DOHH2 (cell line): ENCODE measurements around the gene ALKBH4.
A peak's percentile ranks its signal among the peaks of the same experiment; 100 is the strongest.

ENCODE experiments used
- H3F3A ChIP-seq: fragments of 200-600 bp; sonication (generic), shearing (Covaris generic); 2 replicates; pipeline ENCODE4 v1.6.0; 2016; ENCODE audit warnings: antibody characterized with exemption, mild to moderate bottlenecking; ENCODE audit not compliant: control insufficient read depth, insufficient read depth
- H3K27ac ChIP-seq: fragments of 200-600 bp; sonication (generic); 2 replicates; pipeline ENCODE4 v1.5.1; 2014; ENCODE audit warnings: low read depth, mild to moderate bottlenecking, low read length, moderate library complexity
- H3K27me3 ChIP-seq: fragments of 200-600 bp; sonication (generic); 2 replicates; pipeline ENCODE4 v1.6.1; 2014; ENCODE audit warnings: mild to moderate bottlenecking, low read length, mixed read lengths; ENCODE audit not compliant: control insufficient read depth
- H3K36me3 ChIP-seq: fragments of 200-600 bp; sonication (generic); 2 replicates; pipeline ENCODE4 v1.6.1; 2014; ENCODE audit warnings: mild to moderate bottlenecking, low read length, moderate library complexity, mixed read lengths; ENCODE audit not compliant: control insufficient read depth
- H3K4me1 ChIP-seq: fragments of 200-600 bp; sonication (generic); 2 replicates; pipeline ENCODE4 v1.6.1; 2014; ENCODE audit warnings: mild to moderate bottlenecking, low read length, mixed read lengths; ENCODE audit not compliant: control insufficient read depth
- H3K4me2 ChIP-seq: fragments of 200-600 bp; sonication (generic); 2 replicates; pipeline ENCODE4 v1.6.0; 2014; ENCODE audit warnings: mild to moderate bottlenecking, low read length, moderate library complexity
- H3K4me3 ChIP-seq: fragments of 200-600 bp; sonication (generic); 2 replicates; pipeline ENCODE4 v1.5.1; 2014; ENCODE audit warnings: mild to moderate bottlenecking, low read length, mixed read lengths
- H3K79me2 ChIP-seq: fragments of 200-600 bp; sonication (generic); 2 replicates; pipeline ENCODE4 v1.6.1; 2014; ENCODE audit warnings: mild to moderate bottlenecking, low read length, mixed read lengths; ENCODE audit not compliant: control insufficient read depth
- H3K9me2 ChIP-seq: fragments of 200-600 bp; sonication (generic); replicated peaks from 2 replicates; pipeline ENCODE4 v1.6.1; 2014; ENCODE audit warnings: mild to moderate bottlenecking, low read length, mixed read lengths; ENCODE audit not compliant: control insufficient read depth
- H3K9me3 ChIP-seq: fragments of 200-600 bp; sonication (generic); 2 replicates; pipeline ENCODE4 v1.6.1; 2014; ENCODE audit warnings: antibody characterized with exemption, low read length, mixed read lengths; ENCODE audit not compliant: control insufficient read depth, insufficient read depth
- H4K20me1 ChIP-seq: fragments of 200-600 bp; sonication (generic); 2 replicates; pipeline ENCODE4 v1.6.0; 2014; ENCODE audit warnings: low read depth, mild to moderate bottlenecking, antibody characterized with exemption, low read length, moderate library complexity; ENCODE audit not compliant: control insufficient read depth, insufficient read depth
- EZH2phosphoT487 ChIP-seq: fragments of 200-600 bp; sonication (generic); IDR thresholded peaks from 2 replicates; pipeline ENCODE4 v1.6.1; 2017; ENCODE audit warnings: borderline replicate concordance, mild to moderate bottlenecking, antibody characterized with exemption, low read length, moderate library complexity, mixed read lengths
- TF ChIP-seq, protein P1 (sequence below): fragments of 200-600 bp; sonication (generic); IDR thresholded peaks from one replicate; pipeline ENCODE4 v1.5.1; 2014; ENCODE audit warnings: antibody characterized with exemption, mild to moderate bottlenecking, low read depth, low read length; ENCODE audit not compliant: poor library complexity, severe bottlenecking

The ALKBH4 gene

GRCh38 chr7:102421706-102422240, 42.9 kb downstream of the ALKBH4 start:
- Histone ChIP-seq H3K4me1 (peaks cover 90% of the 10 kb centered on the region), H3K27me3 (no peaks in the 10 kb centered on the region), H3K9me3 (no peaks in the 10 kb centered on the region), H3K27ac (peak overlapping the region; percentile 73), H3K4me2 (no peak overlapping the region), H3K79me2 (peaks cover 41% of the 10 kb centered on the region), H4K20me1 (no peaks in the 10 kb centered on the region), H3K4me3 (no peak overlapping the region), H3F3A (peaks cover 56% of the 10 kb centered on the region), H3K36me3 (peaks cover 82% of the 10 kb centered on the region), H3K9me2 (no peaks in the 10 kb centered on the region)
- no peak for TF ChIP-seq EZH2phosphoT487
- TF ChIP-seq, protein P1, sequence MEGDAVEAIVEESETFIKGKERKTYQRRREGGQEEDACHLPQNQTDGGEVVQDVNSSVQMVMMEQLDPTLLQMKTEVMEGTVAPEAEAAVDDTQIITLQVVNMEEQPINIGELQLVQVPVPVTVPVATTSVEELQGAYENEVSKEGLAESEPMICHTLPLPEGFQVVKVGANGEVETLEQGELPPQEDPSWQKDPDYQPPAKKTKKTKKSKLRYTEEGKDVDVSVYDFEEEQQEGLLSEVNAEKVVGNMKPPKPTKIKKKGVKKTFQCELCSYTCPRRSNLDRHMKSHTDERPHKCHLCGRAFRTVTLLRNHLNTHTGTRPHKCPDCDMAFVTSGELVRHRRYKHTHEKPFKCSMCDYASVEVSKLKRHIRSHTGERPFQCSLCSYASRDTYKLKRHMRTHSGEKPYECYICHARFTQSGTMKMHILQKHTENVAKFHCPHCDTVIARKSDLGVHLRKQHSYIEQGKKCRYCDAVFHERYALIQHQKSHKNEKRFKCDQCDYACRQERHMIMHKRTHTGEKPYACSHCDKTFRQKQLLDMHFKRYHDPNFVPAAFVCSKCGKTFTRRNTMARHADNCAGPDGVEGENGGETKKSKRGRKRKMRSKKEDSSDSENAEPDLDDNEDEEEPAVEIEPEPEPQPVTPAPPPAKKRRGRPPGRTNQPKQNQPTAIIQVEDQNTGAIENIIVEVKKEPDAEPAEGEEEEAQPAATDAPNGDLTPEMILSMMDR, result no peak

GRCh38 chr7:102418592-102418991, 46.1 kb downstream of the ALKBH4 start:
- Histone ChIP-seq H3K27me3 (no peaks in the 10 kb centered on the region), H3K79me2 (peaks cover 48% of the 10 kb centered on the region), H4K20me1 (no peaks in the 10 kb centered on the region), H3K4me2 (no peak overlapping the region), H3F3A (peaks cover 34% of the 10 kb centered on the region), H3K27ac (no peak overlapping the region), H3K4me3 (no peak overlapping the region), H3K9me2 (no peaks in the 10 kb centered on the region), H3K4me1 (peaks cover 87% of the 10 kb centered on the region), H3K9me3 (no peaks in the 10 kb centered on the region), H3K36me3 (peaks cover 84% of the 10 kb centered on the region)
- no peak for TF ChIP-seq EZH2phosphoT487
- TF ChIP-seq, protein P1, result no peak

DNA sequence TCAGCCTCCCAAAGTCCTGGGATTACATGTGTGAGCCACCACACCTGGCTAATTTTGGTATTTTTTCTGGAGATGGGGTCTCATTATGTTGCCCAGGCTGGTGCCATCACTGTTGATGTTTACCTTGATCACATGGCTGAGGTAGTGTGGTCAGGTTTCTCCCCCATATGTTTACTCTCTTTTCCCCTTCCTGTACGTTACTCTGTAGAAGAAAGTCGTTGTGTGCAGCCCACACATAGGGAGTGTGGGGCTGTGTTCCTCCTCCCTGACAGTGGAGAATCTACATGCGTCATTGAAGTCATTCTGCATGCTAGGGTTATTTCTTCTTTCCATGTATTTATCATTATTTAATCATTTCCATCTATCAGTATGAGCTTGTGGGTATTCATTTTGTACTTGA, 47.6 kb downstream of the ALKBH4 start:
- H3K4me3 ChIP-seq, result no peak overlapping the region
- no peak overlapping the region for H3K4me2 ChIP-seq
- TF ChIP-seq EZH2phosphoT487, result no peak
- TF ChIP-seq, protein P1, result no peak
- H3K79me2 ChIP-seq, result peaks cover 61% of the 10 kb centered on the region
- no peak overlapping the region for H3K27ac ChIP-seq
- H4K20me1 ChIP-seq, result no peaks in the 10 kb centered on the region
- H3K36me3 ChIP-seq, result peaks cover 94% of the 10 kb centered on the region
- H3K9me2 ChIP-seq, result no peaks in the 10 kb centered on the region
- H3K27me3 ChIP-seq, result no peaks in the 10 kb centered on the region
- peaks cover 90% of the 10 kb centered on the region for H3K4me1 ChIP-seq
- no peaks in the 10 kb centered on the region for H3K9me3 ChIP-seq
- peaks cover 29% of the 10 kb centered on the region for H3F3A ChIP-seq

GRCh38 chr7:102416406-102416805, 48.3 kb downstream of the ALKBH4 start:
- peak overlapping the region; percentile 67 for H3K27ac ChIP-seq

More at GRCh38 chr7:102416406-102416805, 48.3 kb downstream of the ALKBH4 start:
- peaks cover 90% of the 10 kb centered on the region for H3K4me1 ChIP-seq
- H3K36me3 ChIP-seq, result peaks cover 97% of the 10 kb centered on the region
- H3K9me2 ChIP-seq, result no peaks in the 10 kb centered on the region
- TF ChIP-seq EZH2phosphoT487, result no peak
- TF ChIP-seq, protein P1, result no peak
- no peak overlapping the region for H3K4me3 ChIP-seq
- H3K27me3 ChIP-seq, result no peaks in the 10 kb centered on the region
- H4K20me1 ChIP-seq, result no peaks in the 10 kb centered on the region
- peaks cover 68% of the 10 kb centered on the region for H3K79me2 ChIP-seq
- H3K9me3 ChIP-seq, result no peaks in the 10 kb centered on the region
- H3F3A ChIP-seq, result peaks cover 25% of the 10 kb centered on the region
- H3K4me2 ChIP-seq, result peak overlapping the region; percentile 54; the same call in 1 of the 2 replicates
